ENCODE measurements around the gene TMIGD3.

- TF ChIP-seq CTCF (conservative IDR thresholded peaks at IDR 0.05 in 1 of 2, IDR thresholded peaks at IDR 0.05 in 1 of 2; ENCODE audit: low read depth in 1 of 2, low read length in 2 of 2): no peak
- TF ChIP-seq EZH2 (IDR thresholded peaks at IDR 0.05; ENCODE audit: low read length, missing control alignments): no peak
These were observed 27.2 kb downstream of the TMIGD3 start for GRCh38 chr1:111476214-111476613.

Measured in fibroblast of lung (primary cell).